Gastrocnemius medialis (tissue), 4 donors: ENCODE data around the gene SPDYA.

Source experiments
- POLR2A ChIP-seq, 2 donors: fragments of 450-650 bp; IDR thresholded peaks; one replicate each; pipeline ENCODE4 v1.6.1; 2017; ENCODE audit warnings: antibody characterized with exemption in 2 of 2, mild to moderate bottlenecking in 2 of 2, moderate library complexity in 2 of 2
- TF ChIP-seq, protein P1 (sequence below), 5 experiments: fragments of 450-650 bp in 3 of 5; fragments of 200-600 bp in 2 of 5; sonication (generic) in 2 of 5; IDR thresholded peaks in 4 of 5; conservative IDR thresholded peaks in 1 of 5; 1 replicate in 4 of 5; 2 replicates in 1 of 5; pipeline ENCODE4 v1.5.1; 2016 to 2019; ENCODE audit warnings: antibody characterized with exemption in 5 of 5, mild to moderate bottlenecking in 3 of 5, moderate library complexity in 3 of 5

DNA sequence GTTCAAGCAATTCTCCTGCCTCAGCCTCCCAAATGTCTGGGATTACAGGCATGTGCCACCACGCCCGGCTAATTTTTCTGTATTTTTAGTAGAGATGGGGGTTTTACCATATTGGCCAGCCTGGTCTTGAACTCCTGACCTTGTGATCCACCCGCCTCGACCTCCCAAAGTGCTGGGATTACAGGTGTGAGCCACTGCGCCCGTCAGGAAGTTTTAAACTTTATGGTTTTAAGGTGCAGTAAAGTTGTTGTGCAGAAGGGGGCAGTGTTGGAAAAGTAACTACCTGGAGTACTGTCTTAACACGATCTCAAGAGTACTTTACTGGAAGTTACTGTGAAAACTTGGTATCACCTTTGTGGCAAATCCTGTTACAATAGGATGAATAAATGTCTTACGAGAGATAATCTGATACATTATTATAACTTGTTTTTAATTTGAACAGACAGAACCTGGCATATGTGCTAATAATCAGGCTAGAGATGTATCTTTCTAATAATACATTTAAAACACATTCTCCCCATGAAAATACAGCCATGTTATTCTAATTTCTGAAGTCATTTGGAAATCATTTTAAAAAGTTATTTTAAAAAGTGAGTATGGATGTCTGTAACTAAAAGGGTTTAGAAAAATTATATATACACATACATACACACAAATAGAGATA is 10.8 kb downstream of the SPDYA start:
- TF ChIP-seq, protein P1, sequence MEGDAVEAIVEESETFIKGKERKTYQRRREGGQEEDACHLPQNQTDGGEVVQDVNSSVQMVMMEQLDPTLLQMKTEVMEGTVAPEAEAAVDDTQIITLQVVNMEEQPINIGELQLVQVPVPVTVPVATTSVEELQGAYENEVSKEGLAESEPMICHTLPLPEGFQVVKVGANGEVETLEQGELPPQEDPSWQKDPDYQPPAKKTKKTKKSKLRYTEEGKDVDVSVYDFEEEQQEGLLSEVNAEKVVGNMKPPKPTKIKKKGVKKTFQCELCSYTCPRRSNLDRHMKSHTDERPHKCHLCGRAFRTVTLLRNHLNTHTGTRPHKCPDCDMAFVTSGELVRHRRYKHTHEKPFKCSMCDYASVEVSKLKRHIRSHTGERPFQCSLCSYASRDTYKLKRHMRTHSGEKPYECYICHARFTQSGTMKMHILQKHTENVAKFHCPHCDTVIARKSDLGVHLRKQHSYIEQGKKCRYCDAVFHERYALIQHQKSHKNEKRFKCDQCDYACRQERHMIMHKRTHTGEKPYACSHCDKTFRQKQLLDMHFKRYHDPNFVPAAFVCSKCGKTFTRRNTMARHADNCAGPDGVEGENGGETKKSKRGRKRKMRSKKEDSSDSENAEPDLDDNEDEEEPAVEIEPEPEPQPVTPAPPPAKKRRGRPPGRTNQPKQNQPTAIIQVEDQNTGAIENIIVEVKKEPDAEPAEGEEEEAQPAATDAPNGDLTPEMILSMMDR (IDR thresholded peaks at IDR 0.05 in 4 of 5, conservative IDR thresholded peaks at IDR 0.05 in 1 of 5) = peak; percentile 67 to 80 (median 74)
- no peak for TF ChIP-seq POLR2A (IDR thresholded peaks at IDR 0.05)
